GM12878 (cell line): ENCODE measurements around the gene CASTOR1.

Experiments
- CBX3 ChIP-seq: fragments of 200-600 bp; sonication (generic); IDR thresholded peaks from 2 replicates; pipeline ENCODE4 v1.6.1; 2016; ENCODE audit warnings: low read depth, borderline replicate concordance
- CEBPB ChIP-seq, 2 experiments: fragments of 150-350 bp in 1 of 2; IDR thresholded peaks; 2 replicates each; pipeline ENCODE4 v1.6.1; 2012 to 2014; ENCODE audit warnings: low read depth in 2 of 2, low read length in 2 of 2, borderline replicate concordance in 1 of 2, inconsistent platforms in 1 of 2
- CREB1 ChIP-seq: IDR thresholded peaks from 2 replicates; pipeline ENCODE4 v1.6.1; 2012; ENCODE audit warnings: low read depth, mild to moderate bottlenecking, inconsistent platforms
- CTCF ChIP-seq, 3 experiments: IDR thresholded peaks in 2 of 3; conservative IDR thresholded peaks in 1 of 3; 2 replicates each; pipeline ENCODE4 v1.5.1; 2011; ENCODE audit warnings: low read depth in 3 of 3, low read length in 3 of 3, mild to moderate bottlenecking in 3 of 3, control low read depth in 2 of 3, moderate library complexity in 2 of 3, inconsistent platforms in 1 of 3, mixed read lengths in 1 of 3; ENCODE audit not compliant: control insufficient read depth in 2 of 3, insufficient read depth in 1 of 3; ENCODE audit errors: extremely low read depth in 1 of 3
- EP300 ChIP-seq, 2 experiments: fragments of 150-350 bp in 1 of 2; IDR thresholded peaks; 2 replicates each; pipeline ENCODE4 v1.6.1; 2011 to 2012; ENCODE audit warnings: low read depth in 2 of 2, low read length in 2 of 2, borderline replicate concordance in 1 of 2, improper control_type of control experiment in 1 of 2, inconsistent platforms in 1 of 2; ENCODE audit not compliant: control insufficient read depth in 1 of 2
- MXI1 ChIP-seq: fragments of 150-350 bp; IDR thresholded peaks from 2 replicates; pipeline ENCODE4 v1.6.1; 2011; ENCODE audit warnings: low read depth, mild to moderate bottlenecking, inconsistent platforms, low read length, improper control_type of control experiment
- NFYB ChIP-seq: IDR thresholded peaks from 2 replicates; pipeline ENCODE4 v1.6.1; 2011; ENCODE audit warnings: low read depth, mild to moderate bottlenecking, low read length, improper control_type of control experiment, moderate library complexity; ENCODE audit not compliant: insufficient read depth
- RCOR1 ChIP-seq: conservative IDR thresholded peaks from 2 replicates; pipeline ENCODE4 v1.6.1; 2012; ENCODE audit warnings: low read depth, low read length, improper control_type of control experiment
- SPI1 ChIP-seq: IDR thresholded peaks from 2 replicates; pipeline ENCODE4 v1.6.1; 2011; ENCODE audit warnings: low read depth, mild to moderate bottlenecking, low read length, moderate library complexity, borderline replicate concordance; ENCODE audit not compliant: insufficient read depth
- TCF3 ChIP-seq: IDR thresholded peaks from 2 replicates; pipeline ENCODE4 v1.6.1; 2012; ENCODE audit warnings: low read depth, mild to moderate bottlenecking, low read length, borderline replicate concordance; ENCODE audit not compliant: insufficient read depth
- ZBTB33 ChIP-seq: fragments of 450-650 bp; IDR thresholded peaks from 2 replicates; pipeline ENCODE4 v1.6.1; 2017; ENCODE audit warnings: mild to moderate bottlenecking

- TF ChIP-seq MXI1, result peak; percentile 28; the same call in 1 of the 2 replicates
- no peak for TF ChIP-seq RCOR1
- no peak for TF ChIP-seq CTCF (IDR thresholded peaks at IDR 0.05 in 2 of 3, conservative IDR thresholded peaks at IDR 0.05 in 1 of 3; ENCODE audit: control insufficient read depth in 2 of 3, extremely low read depth in 1 of 3, insufficient read depth in 1 of 3, low read depth in 3 of 3, low read length in 3 of 3)
- TF ChIP-seq ZBTB33, result no peak
- TF ChIP-seq CEBPB (IDR thresholded peaks at IDR 0.05; ENCODE audit: borderline replicate concordance in 1 of 2, low read depth in 2 of 2, low read length in 2 of 2), result no peak
- TF ChIP-seq EP300 (IDR thresholded peaks at IDR 0.05; ENCODE audit: borderline replicate concordance in 1 of 2, control insufficient read depth in 1 of 2, low read depth in 2 of 2, low read length in 2 of 2), result no peak
- TF ChIP-seq SPI1, result no peak
- no peak for TF ChIP-seq CBX3
- TF ChIP-seq NFYB, result peak; percentile 70; the same call in 1 of the 2 replicates
- TF ChIP-seq TCF3, result no peak
- TF ChIP-seq CREB1, result no peak
Observed at GRCh38 chr22:30326706-30327362, 37.5 kb upstream of the CASTOR1 start, which contains the start of gene TBC1D10A.
